ENCODE data around the gene NOP56.

Gene NOP56

DNA sequence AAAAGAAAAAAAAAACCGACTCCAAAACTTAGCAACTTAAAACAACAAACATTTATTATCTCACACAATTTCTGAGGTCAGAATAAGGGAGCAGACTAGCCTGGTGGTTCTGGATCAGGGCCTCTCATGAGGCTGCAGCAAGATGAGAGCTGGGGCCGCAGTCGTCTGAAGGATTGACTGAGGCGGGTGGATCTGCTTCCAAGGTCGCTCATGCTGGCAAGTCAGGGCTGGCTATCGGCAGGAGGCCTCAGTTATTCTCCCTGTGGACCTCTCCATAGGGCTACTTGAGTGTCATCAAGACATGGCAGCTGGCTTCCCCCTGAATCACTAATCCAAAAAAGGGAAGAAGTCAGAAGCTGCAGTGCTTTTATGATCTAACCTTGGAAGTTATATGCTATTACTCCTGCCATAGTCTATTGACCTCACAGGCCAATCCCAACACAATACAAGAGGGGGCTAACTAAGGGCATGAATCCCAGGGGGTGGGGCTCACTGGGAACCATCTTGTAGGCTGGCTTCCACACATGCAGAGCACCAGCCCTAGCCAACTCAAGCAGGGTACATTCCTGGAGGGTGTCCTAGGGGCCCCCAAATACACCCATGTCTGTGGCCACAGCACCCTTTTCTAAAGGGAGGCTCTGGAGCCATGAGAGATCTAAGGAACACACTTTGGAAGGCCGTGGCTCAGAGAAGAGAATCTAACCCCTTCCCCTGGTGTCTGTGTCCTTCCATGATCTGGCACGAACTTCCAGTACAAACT is 51.5 kb downstream of the NOP56 start:
- no peak for DNase-seq (ENCODE audit: low read depth in 2 of 2)

DNA sequence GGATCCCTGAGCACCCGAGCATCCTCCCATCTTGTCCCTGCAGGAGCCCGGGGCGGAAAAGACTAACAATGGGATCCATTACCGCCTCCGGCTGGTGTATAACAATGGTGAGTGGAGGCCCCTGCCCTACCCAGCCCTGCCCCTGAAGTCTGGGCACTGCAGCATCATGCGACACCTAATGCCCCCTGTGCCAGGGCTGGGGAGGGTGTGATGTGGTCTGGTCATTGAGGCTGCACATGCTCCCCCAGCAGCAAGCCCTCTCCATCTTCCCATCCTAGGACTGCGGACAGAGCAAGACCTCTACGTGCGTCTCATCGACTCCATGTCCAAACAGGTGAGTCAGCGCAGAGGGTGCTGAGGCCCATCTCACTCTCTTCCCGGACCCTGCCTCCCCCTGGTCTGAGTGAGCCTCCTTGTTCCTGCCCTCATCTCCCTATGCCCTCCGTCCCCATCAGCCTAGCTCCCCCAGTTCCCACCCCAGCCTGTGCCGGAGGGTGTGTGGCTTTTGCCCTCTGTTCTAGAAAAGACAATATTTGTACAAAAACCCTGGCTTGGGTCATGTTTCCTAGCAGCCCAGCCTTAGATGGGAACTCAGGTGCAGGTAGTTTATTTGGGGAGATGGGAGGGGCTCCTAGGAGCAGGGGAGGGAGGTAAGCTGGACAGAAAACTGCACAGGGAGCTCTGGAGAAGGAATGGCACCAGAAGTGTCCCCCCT is 53.7 kb downstream of the NOP56 start:
- no peak for DNase-seq (ENCODE audit: low read depth in 2 of 2)

DNA sequence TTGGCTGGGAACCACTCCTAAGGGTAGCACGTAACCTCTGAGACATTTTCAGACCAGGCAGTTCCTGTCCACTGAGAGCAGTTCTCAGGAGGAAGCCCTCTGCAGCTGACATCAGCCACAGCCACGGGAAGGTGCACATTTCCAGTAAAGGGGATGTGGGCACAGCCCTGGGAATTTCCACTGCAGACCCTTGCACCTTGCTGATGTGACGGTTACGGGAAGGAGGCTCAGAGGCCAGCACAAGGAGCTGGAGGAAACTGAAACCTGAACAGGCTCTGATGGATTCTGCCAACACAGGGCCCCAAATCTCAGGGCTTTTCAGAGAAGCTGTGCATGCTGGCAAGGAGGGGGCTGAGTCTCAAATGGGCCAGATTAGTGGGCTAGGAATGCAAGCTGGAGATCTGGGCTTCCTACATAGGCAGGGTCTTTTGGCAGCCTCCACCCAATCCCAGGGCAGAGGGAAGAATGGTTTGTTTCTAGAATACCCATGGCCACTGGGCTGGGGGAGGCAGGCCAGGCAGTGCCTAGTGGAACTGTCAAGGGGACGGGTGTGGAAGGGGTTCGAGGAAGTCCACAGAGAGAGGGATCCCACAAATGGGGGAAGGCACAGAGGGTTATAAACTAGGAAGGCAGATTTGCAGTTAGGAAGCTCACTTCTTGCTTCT is 54.4 kb downstream of the NOP56 start:
- DNase-seq (ENCODE audit: low read depth in 2 of 2): no peak

DNA sequence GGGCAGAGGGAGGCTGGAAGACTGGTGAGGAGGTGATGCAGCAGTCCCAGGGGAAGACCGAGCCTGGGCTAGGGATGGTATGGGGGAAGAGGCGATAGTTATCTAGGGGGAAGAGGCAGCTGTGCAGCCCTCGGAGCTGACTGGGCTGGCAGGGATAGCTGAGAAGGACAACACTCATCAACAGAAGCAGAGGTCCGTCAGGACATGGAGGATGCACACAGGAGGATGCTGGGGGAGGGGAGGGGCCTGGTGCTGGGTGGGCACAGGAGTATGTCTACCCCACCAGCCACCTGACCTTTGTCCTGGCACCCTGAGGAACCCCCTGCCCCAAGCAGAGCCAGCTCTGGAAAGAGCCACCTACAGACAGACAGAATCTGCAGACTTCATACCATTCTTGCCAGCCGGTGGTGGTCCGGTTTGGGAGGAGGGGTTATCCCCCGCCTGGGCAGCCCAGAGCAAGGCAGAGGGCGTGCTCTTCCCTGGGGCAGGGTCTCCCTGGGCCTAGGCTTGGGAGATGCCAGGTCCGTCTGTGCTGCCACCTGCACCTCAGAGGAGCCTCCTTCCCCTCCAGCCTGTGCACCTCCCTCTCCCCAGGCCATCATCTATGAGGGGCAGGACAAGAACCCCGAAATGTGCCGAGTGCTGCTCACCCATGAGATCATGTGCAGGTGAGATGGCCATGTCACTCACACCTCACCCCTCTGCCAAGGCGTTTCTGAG is 55.1 kb downstream of the NOP56 start:
- no peak for DNase-seq (ENCODE audit: low read depth in 2 of 2)

All from stimulated activated CD8-positive, alpha-beta memory T cell treated with anti-CD3 and anti-CD28 coated beads, Interleukin-15, amount 100 ng/mL, for 4 hours (primary cell).